HEK293 (cell line): ENCODE data around the gene ZNF799.

Experiments used
- SP7 ChIP-seq: fragments of 450-650 bp; formaldehyde crosslinking; IDR thresholded peaks from 2 replicates; pipeline ENCODE4 v1.5.1; 2016; ENCODE audit warnings: missing biosample characterization, missing genetic modification characterization
- ZNF623 ChIP-seq: fragments of 450-650 bp; formaldehyde crosslinking; IDR thresholded peaks from 2 replicates; pipeline ENCODE4 v1.5.1; 2016; ENCODE audit warnings: missing biosample characterization, missing genetic modification characterization
- TF ChIP-seq, protein P1 (sequence below): fragments of 450-650 bp; formaldehyde crosslinking; IDR thresholded peaks from 2 replicates; pipeline ENCODE4 v1.5.1; 2016; ENCODE audit warnings: missing biosample characterization, missing genetic modification characterization

- TF ChIP-seq, protein P1, sequence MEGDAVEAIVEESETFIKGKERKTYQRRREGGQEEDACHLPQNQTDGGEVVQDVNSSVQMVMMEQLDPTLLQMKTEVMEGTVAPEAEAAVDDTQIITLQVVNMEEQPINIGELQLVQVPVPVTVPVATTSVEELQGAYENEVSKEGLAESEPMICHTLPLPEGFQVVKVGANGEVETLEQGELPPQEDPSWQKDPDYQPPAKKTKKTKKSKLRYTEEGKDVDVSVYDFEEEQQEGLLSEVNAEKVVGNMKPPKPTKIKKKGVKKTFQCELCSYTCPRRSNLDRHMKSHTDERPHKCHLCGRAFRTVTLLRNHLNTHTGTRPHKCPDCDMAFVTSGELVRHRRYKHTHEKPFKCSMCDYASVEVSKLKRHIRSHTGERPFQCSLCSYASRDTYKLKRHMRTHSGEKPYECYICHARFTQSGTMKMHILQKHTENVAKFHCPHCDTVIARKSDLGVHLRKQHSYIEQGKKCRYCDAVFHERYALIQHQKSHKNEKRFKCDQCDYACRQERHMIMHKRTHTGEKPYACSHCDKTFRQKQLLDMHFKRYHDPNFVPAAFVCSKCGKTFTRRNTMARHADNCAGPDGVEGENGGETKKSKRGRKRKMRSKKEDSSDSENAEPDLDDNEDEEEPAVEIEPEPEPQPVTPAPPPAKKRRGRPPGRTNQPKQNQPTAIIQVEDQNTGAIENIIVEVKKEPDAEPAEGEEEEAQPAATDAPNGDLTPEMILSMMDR (tag by site-specific recombination) = no peak
- TF ChIP-seq SP7 (tag by site-specific recombination) (no peak), ZNF623 (tag by site-specific recombination) (no peak)
Observed at GRCh38 chr19:12380444-12380737, 20.7 kb downstream of the ZNF799 start.
